ENCODE measurements around the gene DGKE. TPM values are rescaled to one million over a fixed set of nuclear protein-coding genes. Genes with fewer than 3 reads are reported as not detected.

Gene DGKE
- polyA plus RNA-seq, 3 donors: 3.1 to 6.3 (median 4.9) TPM

GRCh38 chr17:56834380-56835263 lies 671 bp downstream of the DGKE start:
- DNase-seq (ENCODE audit: extremely low read depth in 1 of 11, low read depth in 9 of 11, low spot score in 4 of 11): peak in 6 of 11 donors; percentile 21 to 44 (median 33)

- no peak for DNase-seq (ENCODE audit: extremely low read depth in 1 of 11, low read depth in 9 of 11, low spot score in 4 of 11)
Observed at GRCh38 chr17:56835264-56835585, 1.3 kb downstream of the DGKE start.

- DNase-seq (ENCODE audit: extremely low read depth in 1 of 11, low read depth in 9 of 11, low spot score in 4 of 11): no peak
Observed at GRCh38 chr17:56838687-56839086, 4.7 kb downstream of the DGKE start.

GRCh38 chr17:56842577-56842976 lies 8.6 kb downstream of the DGKE start:
- DNase-seq (ENCODE audit: extremely low read depth in 1 of 11, low read depth in 9 of 11, low spot score in 4 of 11): no peak

GRCh38 chr17:56845934-56846333 lies 12.0 kb downstream of the DGKE start:
- DNase-seq (ENCODE audit: extremely low read depth in 1 of 11, low read depth in 9 of 11, low spot score in 4 of 11): no peak

GRCh38 chr17:56847106-56847505 lies 13.2 kb downstream of the DGKE start:
- DNase-seq (ENCODE audit: extremely low read depth in 1 of 11, low read depth in 9 of 11, low spot score in 4 of 11): no peak

- DNase-seq (ENCODE audit: extremely low read depth in 1 of 11, low read depth in 9 of 11, low spot score in 4 of 11): no peak
Observed at GRCh38 chr17:56849131-56849530, 15.2 kb downstream of the DGKE start.

GRCh38 chr17:56850591-56850990 lies 16.6 kb downstream of the DGKE start:
- DNase-seq (ENCODE audit: extremely low read depth in 1 of 11, low read depth in 9 of 11, low spot score in 4 of 11): no peak

- no peak for DNase-seq (ENCODE audit: extremely low read depth in 1 of 11, low read depth in 9 of 11, low spot score in 4 of 11)
Observed at GRCh38 chr17:56851008-56851407, 17.1 kb downstream of the DGKE start.

GRCh38 chr17:56861899-56862298 lies 27.9 kb downstream of the DGKE start:
- no peak for DNase-seq (ENCODE audit: extremely low read depth in 1 of 11, low read depth in 9 of 11, low spot score in 4 of 11)

- DNase-seq (ENCODE audit: extremely low read depth in 1 of 11, low read depth in 9 of 11, low spot score in 4 of 11): no peak
Observed at GRCh38 chr17:56863974-56864373, 30.0 kb downstream of the DGKE start.

GRCh38 chr17:56866076-56866475 lies 32.1 kb downstream of the DGKE start:
- DNase-seq (ENCODE audit: extremely low read depth in 1 of 11, low read depth in 9 of 11, low spot score in 4 of 11): no peak

- no peak for DNase-seq (ENCODE audit: extremely low read depth in 1 of 11, low read depth in 9 of 11, low spot score in 4 of 11)
Observed at GRCh38 chr17:56866496-56866895, 32.5 kb downstream of the DGKE start.

GRCh38 chr17:56867948-56868376 lies 34.0 kb downstream of the DGKE start:
- no peak for DNase-seq (ENCODE audit: extremely low read depth in 1 of 11, low read depth in 9 of 11, low spot score in 4 of 11)

- no peak for DNase-seq (ENCODE audit: extremely low read depth in 1 of 11, low read depth in 9 of 11, low spot score in 4 of 11)
Observed at GRCh38 chr17:56868716-56869115, 34.8 kb downstream of the DGKE start.

- DNase-seq (ENCODE audit: extremely low read depth in 1 of 11, low read depth in 9 of 11, low spot score in 4 of 11): no peak
Observed at GRCh38 chr17:56870081-56870651, 36.2 kb downstream of the DGKE start.

- no peak for DNase-seq (ENCODE audit: extremely low read depth in 1 of 11, low read depth in 9 of 11, low spot score in 4 of 11)
Observed at GRCh38 chr17:56876766-56877179, 42.8 kb downstream of the DGKE start.

GRCh38 chr17:56879280-56879679 lies 45.3 kb downstream of the DGKE start:
- DNase-seq (ENCODE audit: extremely low read depth in 1 of 11, low read depth in 9 of 11, low spot score in 4 of 11): no peak

- no peak for DNase-seq (ENCODE audit: extremely low read depth in 1 of 11, low read depth in 9 of 11, low spot score in 4 of 11)
Observed at GRCh38 chr17:56880133-56880532, 46.2 kb downstream of the DGKE start.

GRCh38 chr17:56880571-56880970 lies 46.6 kb downstream of the DGKE start:
- no peak for DNase-seq (ENCODE audit: extremely low read depth in 1 of 11, low read depth in 9 of 11, low spot score in 4 of 11)

Measured in renal cortex interstitium (tissue), 11 donors.